Adrenal gland (tissue), 5 donors: ENCODE data around the gene AGRN.

Experiments used
- CTCF ChIP-seq, 6 experiments: fragments of 450-650 bp in 4 of 6; fragments of 200-600 bp in 2 of 6; sonication (generic) in 1 of 6; IDR thresholded peaks; 1 replicate in 5 of 6; 2 replicates in 1 of 6; pipeline versions ENCODE4 v1.5.1 to v1.8.0; 2016 to 2021; ENCODE audit warnings: antibody characterized with exemption in 6 of 6, mild to moderate bottlenecking in 2 of 6, moderate library complexity in 1 of 6
- POLR2A ChIP-seq, 2 donors: fragments of 450-650 bp; IDR thresholded peaks; one replicate each; pipeline ENCODE4 v1.6.1; 2017; ENCODE audit warnings: antibody characterized with exemption in 2 of 2, mild to moderate bottlenecking in 2 of 2, moderate library complexity in 1 of 2
- donor health status: DM: no; HTN: no; CAD: no.

GRCh38 chr1:1084372-1085170, 64.7 kb downstream of the AGRN start:
- no peak for TF ChIP-seq CTCF (IDR thresholded peaks at IDR 0.05)
- TF ChIP-seq POLR2A (IDR thresholded peaks at IDR 0.05), result no peak
